Posterior cingulate gyrus (tissue), 11 donors: ENCODE data around the gene C2orf92.

Experiments
- DNase-seq, 10 donors: peaks; one replicate each; pipeline versions ENCODE4 v3.0.0 to v3.0.0-alpha.2; 2020 to 2021; ENCODE audit warnings: mixed read lengths in 3 of 10
- intact Hi-C: fragments of 100-400 bp; cut with DNase I; formaldehyde crosslinking; loops from one replicate; pipeline ENCODE4 v1.15.1; 2023

The C2orf92 gene

GRCh38 chr2:97737421-97738178, 68.1 kb downstream of the C2orf92 start:
- intact Hi-C loops = no loop called here
- DNase-seq = peak in 3 of 10 donors; percentile 50 to 85 (median 69)

GRCh38 chr2:97738179-97739019, 68.9 kb downstream of the C2orf92 start:
- intact Hi-C loops = no loop called here
- peak in 3 of 10 donors; percentile 54 to 72 (median 62) for DNase-seq

- DNase-seq = peak in 2 of 10 donors; percentile 72 to 76
- intact Hi-C loops = no loop called here
Observed at GRCh38 chr2:97739020-97739892, 69.7 kb downstream of the C2orf92 start.

DNA sequence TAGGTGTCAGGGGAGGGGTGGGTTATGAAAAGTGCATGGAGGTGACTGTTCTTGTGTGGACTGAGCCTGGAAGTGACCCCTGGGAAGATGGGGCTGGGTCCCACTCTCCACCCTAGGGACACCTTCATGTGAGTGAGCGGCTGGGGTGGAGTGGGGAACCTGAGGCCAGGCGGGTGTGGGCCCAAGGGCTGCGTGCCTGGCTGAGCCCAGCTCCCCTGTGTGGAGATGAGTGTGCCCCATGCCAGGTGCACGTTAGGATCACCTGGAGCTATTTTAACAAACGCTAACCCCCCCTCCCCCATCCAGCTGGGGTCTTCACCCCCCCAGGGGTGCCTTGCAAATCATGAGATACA, 70.4 kb downstream of the C2orf92 start:
- intact Hi-C loops = no loop called here

GRCh38 chr2:97740590-97741182, 71.2 kb downstream of the C2orf92 start:
- DNase-seq = peak in 4 of 10 donors; percentile 26 to 77 (median 54)

More for the DNA sequence above, 70.4 kb downstream of the C2orf92 start:
- peak in 2 of 10 donors; percentile 49 to 50 for DNase-seq

GRCh38 chr2:97741251-97741650, 71.7 kb downstream of the C2orf92 start:
- intact Hi-C loops = no loop called here
- peak in 2 of 10 donors; percentile 55 to 72 for DNase-seq

More at GRCh38 chr2:97740590-97741182, 71.2 kb downstream of the C2orf92 start:
- intact Hi-C loops = no loop called here

- peak in 2 of 10 donors; percentile 29 to 30 for DNase-seq
- intact Hi-C loops = no loop called here
Observed at GRCh38 chr2:97741686-97742085, 72.2 kb downstream of the C2orf92 start.

DNA sequence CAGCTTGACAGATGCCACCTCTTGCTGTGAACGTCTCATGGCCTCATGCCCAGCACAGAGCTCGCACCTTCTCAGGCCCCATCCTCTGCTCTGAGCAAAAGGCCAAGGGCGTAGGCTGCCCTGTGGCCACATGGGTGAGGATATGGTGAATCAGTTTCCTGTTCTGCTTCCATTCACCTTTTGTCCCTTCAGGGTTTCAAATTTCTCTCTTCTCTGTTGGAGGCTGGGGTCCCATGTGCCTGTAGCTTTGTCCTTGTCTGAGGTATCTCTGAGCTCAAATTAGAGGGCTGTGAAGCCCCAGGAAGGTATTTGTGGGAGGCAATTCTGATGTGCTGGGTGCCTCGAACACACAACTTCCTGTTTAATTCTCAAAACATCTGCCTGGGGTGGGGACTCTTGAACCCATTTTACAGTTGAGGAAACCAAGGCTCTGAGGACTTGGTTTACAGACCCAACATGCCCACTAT, 72.9 kb downstream of the C2orf92 start:
- peak in 3 of 10 donors; percentile 4 to 55 (median 40) for DNase-seq

GRCh38 chr2:97743913-97744312, 74.4 kb downstream of the C2orf92 start:
- intact Hi-C loops = no loop called here
- peak in 1 of 10 donors; percentile 65 for DNase-seq

More for the DNA sequence above, 72.9 kb downstream of the C2orf92 start:
- intact Hi-C loops = no loop called here

GRCh38 chr2:97745474-97746174, 76.1 kb downstream of the C2orf92 start:
- DNase-seq = peak in 3 of 10 donors; percentile 15 to 33 (median 24)
- intact Hi-C loops = no loop called here

GRCh38 chr2:97747285-97747684, 77.8 kb downstream of the C2orf92 start:
- intact Hi-C loops = no loop called here
- no peak for DNase-seq

GRCh38 chr2:97747716-97748115, 78.2 kb downstream of the C2orf92 start:
- DNase-seq = peak in 1 of 10 donors; percentile 57
- intact Hi-C loops = no loop called here

- DNase-seq = peak in 1 of 10 donors; percentile 62
- intact Hi-C loops = no loop called here
Observed at GRCh38 chr2:97749581-97749980, 80.1 kb downstream of the C2orf92 start.

- peak in 1 of 10 donors; percentile 73 for DNase-seq
- intact Hi-C loops = no loop called here
Observed at GRCh38 chr2:97750017-97750416, 80.5 kb downstream of the C2orf92 start.

DNA sequence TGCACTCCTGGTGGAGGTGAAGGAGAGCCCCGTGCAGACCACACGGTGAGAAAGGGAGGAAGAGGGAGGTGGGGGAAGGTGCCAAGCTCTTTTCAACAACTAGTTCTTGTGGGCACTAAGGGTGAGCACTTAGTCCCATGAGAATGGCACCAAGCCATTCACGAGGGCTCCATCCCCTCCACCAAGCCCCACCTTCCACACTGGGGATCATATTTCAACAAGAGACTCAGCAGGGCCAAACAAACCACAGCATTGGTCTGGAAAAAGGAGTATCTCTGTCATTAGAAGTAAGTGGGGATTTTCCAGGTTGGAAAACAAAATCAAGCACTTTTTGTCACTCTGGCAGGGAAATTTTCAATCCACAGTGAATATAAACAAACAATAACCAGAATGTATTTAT, 82.2 kb downstream of the C2orf92 start:
- peak in 1 of 10 donors; percentile 16 for DNase-seq
- intact Hi-C loops = no loop called here
